ENCODE data around the gene GNAZ. TPM values are rescaled to one million over a fixed set of nuclear protein-coding genes. Genes with fewer than 3 reads are reported as not detected.

Gene GNAZ
- total and polyA plus RNA-seq, 7 donors = under 0.01 to 27.6 (median 22.8) TPM

DNA sequence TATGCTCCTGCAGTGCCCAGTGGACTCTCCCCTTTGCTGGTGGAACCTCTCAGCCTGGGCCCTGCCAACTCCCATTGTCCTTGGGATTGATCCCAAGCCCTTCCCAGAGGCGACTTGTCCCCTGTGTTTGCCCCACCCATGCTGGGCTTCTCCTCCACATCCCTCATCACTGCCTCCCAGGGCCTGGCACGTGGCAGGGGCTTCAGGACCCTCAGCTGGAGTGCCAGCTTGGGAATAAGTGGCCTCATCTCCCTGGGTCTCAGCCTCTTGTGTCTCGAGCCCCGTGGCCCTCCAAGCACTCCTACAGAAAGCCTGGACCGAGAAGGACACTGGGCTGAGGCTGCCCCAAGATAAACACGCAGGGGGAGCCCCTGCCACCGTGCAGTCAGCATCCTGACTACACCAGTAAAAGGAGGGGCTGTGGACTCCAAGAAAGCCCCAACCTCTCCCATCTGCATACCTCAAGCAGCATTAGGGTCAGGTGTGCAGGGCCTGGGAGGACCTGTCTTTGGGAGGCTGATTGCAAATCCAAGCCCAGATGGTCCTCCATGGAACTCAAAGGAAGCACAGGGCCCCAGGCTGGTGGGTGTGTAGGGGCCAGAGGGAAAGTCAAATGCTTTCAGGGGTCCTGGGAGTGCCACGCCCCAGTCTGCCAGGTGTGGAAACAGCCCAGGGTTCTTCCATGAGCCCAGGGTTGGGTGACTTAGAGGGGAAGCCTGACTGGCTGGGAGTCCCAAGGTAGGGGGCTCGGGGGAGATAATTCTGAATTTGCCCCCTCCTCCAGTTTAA lies 9.5 kb upstream of the GNAZ start:
- Histone ChIP-seq H3K4me1 (no peaks in the 10 kb centered on the region), H3K27me3 (no peaks in the 10 kb centered on the region), H3K9me3 (no peaks in the 10 kb centered on the region), H3K4me3 (no peak overlapping the region), H3K27ac (no peak overlapping the region), H3K36me3 (no peaks in the 10 kb centered on the region)
- DNase-seq = no peak
- TF ChIP-seq EP300 (IDR thresholded peaks at IDR 0.05) (no peak), POLR2A (IDR thresholded peaks at IDR 0.05) (no peak), POLR2AphosphoS5 (IDR thresholded peaks at IDR 0.05) (no peak)
- TF ChIP-seq, protein P1, sequence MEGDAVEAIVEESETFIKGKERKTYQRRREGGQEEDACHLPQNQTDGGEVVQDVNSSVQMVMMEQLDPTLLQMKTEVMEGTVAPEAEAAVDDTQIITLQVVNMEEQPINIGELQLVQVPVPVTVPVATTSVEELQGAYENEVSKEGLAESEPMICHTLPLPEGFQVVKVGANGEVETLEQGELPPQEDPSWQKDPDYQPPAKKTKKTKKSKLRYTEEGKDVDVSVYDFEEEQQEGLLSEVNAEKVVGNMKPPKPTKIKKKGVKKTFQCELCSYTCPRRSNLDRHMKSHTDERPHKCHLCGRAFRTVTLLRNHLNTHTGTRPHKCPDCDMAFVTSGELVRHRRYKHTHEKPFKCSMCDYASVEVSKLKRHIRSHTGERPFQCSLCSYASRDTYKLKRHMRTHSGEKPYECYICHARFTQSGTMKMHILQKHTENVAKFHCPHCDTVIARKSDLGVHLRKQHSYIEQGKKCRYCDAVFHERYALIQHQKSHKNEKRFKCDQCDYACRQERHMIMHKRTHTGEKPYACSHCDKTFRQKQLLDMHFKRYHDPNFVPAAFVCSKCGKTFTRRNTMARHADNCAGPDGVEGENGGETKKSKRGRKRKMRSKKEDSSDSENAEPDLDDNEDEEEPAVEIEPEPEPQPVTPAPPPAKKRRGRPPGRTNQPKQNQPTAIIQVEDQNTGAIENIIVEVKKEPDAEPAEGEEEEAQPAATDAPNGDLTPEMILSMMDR (IDR thresholded peaks at IDR 0.05) = no peak
- WGBS, 2 donors = 74 to 83% methylated on average over 9 of the region's 9 CpGs
- intact Hi-C loops (cut with DNase I) = no loop called here

DNA sequence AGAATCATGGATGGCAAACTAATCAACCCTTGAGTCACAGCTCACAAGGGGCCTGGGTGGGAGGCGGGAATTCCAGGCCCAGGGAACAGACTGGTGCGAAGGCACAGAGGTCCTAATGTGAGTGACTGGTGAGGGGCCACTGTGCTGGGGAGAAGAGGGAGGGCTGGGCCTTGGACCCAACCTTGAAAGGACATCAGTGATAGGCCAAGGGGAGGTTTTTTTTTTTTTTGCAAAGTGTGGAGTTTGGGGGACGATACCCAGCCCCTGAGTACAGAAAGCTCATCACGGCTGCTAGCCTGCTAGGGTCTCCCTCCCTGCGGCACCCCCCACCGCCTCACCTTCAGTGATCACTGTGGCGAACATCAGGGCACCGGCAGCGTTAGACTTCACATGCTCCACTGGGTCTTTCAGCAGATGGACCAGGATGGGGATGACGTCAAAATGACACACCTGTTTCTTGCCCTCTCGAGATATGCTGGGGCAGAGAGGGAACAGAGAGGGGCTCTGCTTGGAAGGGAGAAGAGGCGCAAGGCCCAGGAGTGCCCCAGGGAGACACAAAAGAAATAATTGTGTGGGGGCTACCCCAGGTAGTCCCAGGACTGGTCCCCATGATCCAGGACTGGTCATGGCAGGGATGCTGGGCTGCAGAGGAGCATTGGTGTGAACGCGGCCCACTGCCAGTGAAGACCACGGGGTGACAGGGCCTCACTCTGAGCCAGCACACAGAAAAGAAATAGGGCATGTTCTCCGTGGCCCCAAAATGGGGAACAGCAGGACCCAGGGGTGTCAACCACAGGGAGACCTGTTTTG lies 8.6 kb upstream of the GNAZ start:
- DNase-seq = no peak
- TF ChIP-seq EP300 (IDR thresholded peaks at IDR 0.05) (no peak), POLR2AphosphoS5 (IDR thresholded peaks at IDR 0.05) (no peak), POLR2A (IDR thresholded peaks at IDR 0.05) (no peak)
- TF ChIP-seq, protein P1 (IDR thresholded peaks at IDR 0.05) = no peak
- no peaks in the 10 kb centered on the region for H3K36me3 ChIP-seq
- no peaks in the 10 kb centered on the region for H3K9me3 ChIP-seq
- intact Hi-C loops (cut with DNase I) = no loop called here
- no peak overlapping the region for H3K27ac ChIP-seq
- WGBS, 2 donors = 91 to 92% methylated on average over 16 of the region's 16 CpGs
- H3K27me3 ChIP-seq = no peaks in the 10 kb centered on the region
- no peak overlapping the region for H3K4me3 ChIP-seq
- no peaks in the 10 kb centered on the region for H3K4me1 ChIP-seq

DNA sequence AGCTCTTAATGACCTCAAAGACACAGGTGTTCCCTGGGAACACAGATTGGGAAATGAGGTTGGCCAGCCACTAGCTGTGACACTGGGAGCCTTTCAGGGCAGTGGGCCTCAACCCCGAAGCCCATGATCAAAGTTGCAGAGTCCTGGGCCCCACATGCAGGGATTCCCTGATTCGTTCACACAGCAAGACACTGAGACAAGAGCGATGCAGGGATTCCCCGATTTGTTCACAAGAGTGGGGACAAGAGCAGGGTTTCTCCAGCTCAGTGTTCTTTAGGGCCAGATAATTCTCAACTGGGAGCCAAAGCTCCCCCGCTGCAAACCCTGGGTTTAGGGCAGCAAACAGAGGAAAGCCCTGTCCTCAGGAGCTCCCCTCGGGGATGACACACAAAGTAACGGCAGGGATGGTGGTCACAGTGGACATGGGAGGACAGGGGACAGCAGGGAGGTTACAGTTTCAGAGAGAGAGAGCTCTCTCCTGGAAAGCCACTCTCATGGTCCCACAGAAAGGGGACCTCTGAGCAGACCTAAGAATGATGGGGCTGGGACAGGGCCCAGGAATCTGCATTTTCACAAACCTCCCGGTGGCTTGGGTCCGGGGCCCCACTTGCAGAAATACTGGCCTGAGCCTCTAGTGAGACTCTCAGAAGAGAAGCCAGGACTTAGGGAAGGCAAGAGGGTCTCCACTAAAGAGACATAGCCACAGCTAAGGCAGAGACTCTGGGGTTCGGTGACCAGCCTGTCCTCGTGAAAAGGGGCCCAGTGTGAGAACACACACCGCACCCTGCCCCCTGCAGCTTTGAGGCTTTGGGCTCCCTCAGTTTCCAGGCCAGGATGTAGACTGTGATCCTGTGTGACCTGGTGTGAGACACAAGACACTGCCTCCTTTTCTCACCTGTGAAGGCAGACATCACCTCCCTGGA lies 7.4 kb upstream of the GNAZ start:
- WGBS, 2 donors = 89 to 92% methylated on average over 12 of the region's 12 CpGs
- TF ChIP-seq, protein P1 (IDR thresholded peaks at IDR 0.05) = no peak
- TF ChIP-seq POLR2AphosphoS5 (IDR thresholded peaks at IDR 0.05) (no peak), POLR2A (IDR thresholded peaks at IDR 0.05) (no peak), EP300 (IDR thresholded peaks at IDR 0.05) (no peak)

DNA sequence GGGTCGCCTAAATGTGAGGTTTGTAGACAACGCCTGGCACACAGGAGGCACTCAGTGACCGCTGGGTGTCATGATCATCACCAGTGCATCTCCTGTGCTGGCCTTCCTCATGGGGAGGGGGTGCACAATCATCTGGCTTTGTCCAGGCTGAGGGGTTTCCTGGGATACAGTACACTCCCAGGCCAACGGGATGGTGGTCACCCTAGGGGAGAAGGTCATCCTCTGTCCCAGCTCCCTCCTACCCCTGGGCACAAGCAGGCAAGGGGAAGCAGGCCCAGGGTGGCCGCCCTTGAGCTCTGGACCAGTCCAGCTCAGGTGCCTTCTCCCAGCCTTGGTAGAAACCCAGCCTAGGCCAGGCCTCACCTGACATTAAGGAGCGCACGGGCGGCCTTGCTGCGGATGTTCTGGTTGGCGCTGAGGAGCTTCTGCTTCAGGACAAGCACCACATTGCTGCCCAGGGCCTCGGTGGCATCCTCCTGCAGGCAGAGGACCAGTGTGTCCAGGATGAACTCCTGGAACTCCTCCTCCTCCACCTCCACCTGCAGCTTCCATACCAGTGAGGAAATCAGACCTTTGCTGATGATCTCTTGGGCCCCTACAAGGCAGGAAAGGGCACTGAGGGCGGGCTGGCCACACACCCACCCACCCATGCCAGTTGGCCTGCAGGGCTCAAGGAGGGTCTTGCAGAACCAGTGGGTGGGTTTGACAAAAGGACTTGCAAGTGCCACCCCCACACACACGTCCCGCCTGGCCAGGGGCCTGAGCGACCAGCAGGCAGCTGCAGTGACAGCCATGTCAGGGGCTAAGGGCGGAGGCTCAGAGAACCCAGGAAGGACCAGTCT lies 6.6 kb upstream of the GNAZ start:
- intact Hi-C loops (cut with DNase I) = no loop called here
- Histone ChIP-seq H3K4me1 (no peaks in the 10 kb centered on the region), H3K27ac (no peak overlapping the region), H3K4me3 (no peak overlapping the region), H3K27me3 (no peaks in the 10 kb centered on the region), H3K9me3 (no peaks in the 10 kb centered on the region), H3K36me3 (no peaks in the 10 kb centered on the region)
- peak; percentile 59 for DNase-seq
- TF ChIP-seq POLR2A (IDR thresholded peaks at IDR 0.05) = no peak
- TF ChIP-seq POLR2AphosphoS5 (IDR thresholded peaks at IDR 0.05) = no peak
- TF ChIP-seq, protein P1 (IDR thresholded peaks at IDR 0.05) = no peak
- no peak for TF ChIP-seq EP300 (IDR thresholded peaks at IDR 0.05)
- 91 to 95% methylated on average over 16 of the region's 16 CpGs for WGBS, 2 donors

More for the DNA sequence above, 7.4 kb upstream of the GNAZ start:
- Histone ChIP-seq H3K27me3 (no peaks in the 10 kb centered on the region), H3K27ac (no peak overlapping the region), H3K9me3 (no peaks in the 10 kb centered on the region), H3K4me3 (no peak overlapping the region), H3K36me3 (no peaks in the 10 kb centered on the region), H3K4me1 (no peaks in the 10 kb centered on the region)
- intact Hi-C loops (cut with DNase I) = no loop called here
- DNase-seq = no peak
